Ovary (tissue), 9 donors: ENCODE results near the gene ARHGEF37. TPM values are rescaled to one million over a fixed set of nuclear protein-coding genes. Genes with fewer than 3 reads are reported as not detected.

Experiments used
- DNase-seq, 5 donors: peaks; one replicate each; pipeline ENCODE4 v3.0.0-alpha.2; 2019 to 2020
- H3K27ac ChIP-seq, 2 donors: fragments of 200-600 bp; one replicate each; pipeline versions ENCODE4 v1.5.1 to v1.8.0; 2019 to 2022
- H3K27me3 ChIP-seq: fragments of 200-600 bp; one replicate; pipeline ENCODE4 v1.8.0; 2022
- H3K36me3 ChIP-seq: fragments of 200-600 bp; sonication (generic); one replicate; pipeline ENCODE4 v1.5.1; 2019
- H3K4me1 ChIP-seq: one replicate; pipeline ENCODE4 v1.8.1; 2013; ENCODE audit warnings: mild to moderate bottlenecking, moderate library complexity; ENCODE audit not compliant: insufficient read depth
- H3K4me3 ChIP-seq: fragments of 200-600 bp; sonication (generic); one replicate; pipeline ENCODE4 v1.5.1; 2017
- H3K9me3 ChIP-seq, 2 donors: fragments of 200-600 bp in 1 of 2; sonication (generic) in 1 of 2; one replicate each; pipeline versions ENCODE4 v1.5.1 to v1.8.1; 2013 to 2019; ENCODE audit warnings: mild to moderate bottlenecking in 1 of 2, moderate library complexity in 1 of 2
- CTCF ChIP-seq, 3 donors: fragments of 450-650 bp in 2 of 3; fragments of 200-600 bp in 1 of 3; IDR thresholded peaks; one replicate each; pipeline versions ENCODE4 v1.5.1 to v1.8.0; 2016 to 2022; ENCODE audit warnings: antibody characterized with exemption in 3 of 3, mild to moderate bottlenecking in 1 of 3
- EP300 ChIP-seq: sonication (generic); formaldehyde crosslinking; IDR thresholded peaks from one replicate; pipeline ENCODE4 v1.6.1; 2017; ENCODE audit warnings: antibody characterized with exemption
- POLR2A ChIP-seq: fragments of 450-650 bp; IDR thresholded peaks from one replicate; pipeline ENCODE4 v1.6.1; 2017; ENCODE audit warnings: antibody characterized with exemption, mild to moderate bottlenecking, moderate library complexity
- WGBS, 3 donors: extraction: QIAGEN DNeasy Blood & Tissue Kit in 1 of 3; methylation state at CpG; one replicate each; pipeline versions ENCODE4 v1.1.5 to v1.1.7; 2013 to 2017; 5-methylcytosine and 5-hydroxymethylcytosine counted together
- intact Hi-C, 4 donors: fragments of 100-400 bp; cut with DNase I; formaldehyde crosslinking; loops; one replicate each; pipeline versions ENCODE4 v1.11.0 to v1.15.1; 2022 to 2023
- polyA plus RNA-seq, 2 donors: library from polyadenylated mRNA; stranded (reverse); fragments of 200-250 nt in 1 of 2; fragments of 350-450 nt in 1 of 2; fragmentation: Illumina TruSeq in 1 of 2; extraction: RNeasy Lipid Tissue Mini Kit (QIAGEN cat#74804) in 1 of 2; gene quantifications; one replicate each; pipeline ENCODE4 v1.2.3, GENCODE V29; 2013 to 2014
- total RNA-seq, 7 donors: library from RNA; depleted of rRNA in 2 of 7; stranded (reverse); fragments of >200 nt in 2 of 7; fragmentation: NEBNext Ultra II Directional in 3 of 7; extraction: Animal tissue kit (Norgen Biotek cat#: 25700) in 3 of 7; gene quantifications; one replicate each; pipeline versions ENCODE4 v1.1.0 to v1.2.4, GENCODE V29; 2016 to 2023
- donor health status: DM: no; HTN: no; CAD: no; lungs with moderate emphysema.
- donor health status: DM: no; HTN: no; CAD: no.
- donor health status: Bipolar disorder and iron deficiency.
- donor health status: DM: yes; HTN: yes; CAD: no.
- donor health status: DM: no; HTN: no; CAD: no.
- donor health status: DM: yes; HTN: yes; CAD: no.

ARHGEF37 gene
- total and polyA plus RNA-seq, 9 donors, result 4.1 to 9.9 (median 6.2) TPM

GRCh38 chr5:149657324-149657723 is 76.0 kb downstream of the ARHGEF37 start:
- TF ChIP-seq POLR2A, result no peak
- TF ChIP-seq CTCF (IDR thresholded peaks at IDR 0.05), result no peak
- no peak for TF ChIP-seq EP300
- Histone ChIP-seq H3K27ac (no peak overlapping the region), H3K36me3 (no peaks in the 10 kb centered on the region), H3K27me3 (no peaks in the 10 kb centered on the region), H3K4me1 (no peaks in the 10 kb centered on the region), H3K4me3 (no peak overlapping the region), H3K9me3 (no peaks in the 10 kb centered on the region)
- intact Hi-C loops, result loop anchor here in 1 of 4 donors (5.0 kb wide), 1 partner anchor 70 kb away; no protein-coding TSS in a partner anchor
- WGBS, 3 donors, result 89 to 92% (median 91%) methylated on average over 2 of the region's 2 CpGs
- no peak for DNase-seq

GRCh38 chr5:149658299-149658698 is 77.0 kb downstream of the ARHGEF37 start:
- intact Hi-C loops, result loop anchor here in 1 of 4 donors (5.0 kb wide), 1 partner anchor 69 kb away; no protein-coding TSS in a partner anchor
- 63 to 96% (median 79%) methylated on average over 1 of the region's 1 CpG for WGBS, 3 donors
- no peaks in the 10 kb centered on the region for H3K9me3 ChIP-seq
- no peaks in the 10 kb centered on the region for H3K36me3 ChIP-seq
- no peak for TF ChIP-seq CTCF (IDR thresholded peaks at IDR 0.05)
- TF ChIP-seq EP300, result no peak
- TF ChIP-seq POLR2A, result no peak
- DNase-seq, result no peak
- H3K27ac ChIP-seq, result no peak overlapping the region
- H3K4me3 ChIP-seq, result no peak overlapping the region
- H3K4me1 ChIP-seq, result no peaks in the 10 kb centered on the region
- no peaks in the 10 kb centered on the region for H3K27me3 ChIP-seq

GRCh38 chr5:149664083-149664482 is 82.8 kb downstream of the ARHGEF37 start:
- intact Hi-C loops, result no loop called here
- H3K27ac ChIP-seq, result no peak overlapping the region
- H3K36me3 ChIP-seq, result no peaks in the 10 kb centered on the region
- TF ChIP-seq EP300 (no peak), POLR2A (no peak), CTCF (IDR thresholded peaks at IDR 0.05) (no peak)
- WGBS, 3 donors, result 47 to 76% (median 70%) methylated on average over 1 of the region's 1 CpG
- no peaks in the 10 kb centered on the region for H3K4me1 ChIP-seq
- H3K9me3 ChIP-seq, result no peaks in the 10 kb centered on the region
- DNase-seq, result no peak
- no peak overlapping the region for H3K4me3 ChIP-seq
- H3K27me3 ChIP-seq, result no peaks in the 10 kb centered on the region

GRCh38 chr5:149664666-149665415 is 83.5 kb downstream of the ARHGEF37 start:
- DNase-seq, result no peak
- no peak for TF ChIP-seq POLR2A
- TF ChIP-seq EP300, result no peak
- TF ChIP-seq CTCF (IDR thresholded peaks at IDR 0.05), result no peak
- H3K27ac ChIP-seq, result no peak overlapping the region
- 68 to 77% (median 74%) methylated on average over 11 of the region's 11 CpGs for WGBS, 3 donors
- intact Hi-C loops, result no loop called here
- no peaks in the 10 kb centered on the region for H3K9me3 ChIP-seq
- no peaks in the 10 kb centered on the region for H3K36me3 ChIP-seq
- H3K4me3 ChIP-seq, result no peak overlapping the region
- no peaks in the 10 kb centered on the region for H3K4me1 ChIP-seq
- H3K27me3 ChIP-seq, result no peaks in the 10 kb centered on the region
